HAP-1 (cell line): ENCODE results near the gene GPR151.

Source experiments
- DNase-seq, 2 experiments: peaks; one replicate each; pipeline ENCODE4 v3.0.0-alpha.2; 2016 to 2020; ENCODE audit warnings: low spot score in 2 of 2
- H3K27me3 ChIP-seq: fragments of 250-450 bp; sonication (Bioruptor Pico); 2 replicates; pipeline ENCODE4 v1.5.1; 2020; ENCODE audit warnings: low read depth, mild to moderate bottlenecking, moderate library complexity
- H3K36me3 ChIP-seq: fragments of 250-450 bp; sonication (Bioruptor Pico); replicated peaks from 2 replicates; pipeline ENCODE4 v1.5.1; 2020; ENCODE audit warnings: mild to moderate bottlenecking
- H3K4me1 ChIP-seq: fragments of 250-450 bp; sonication (Bioruptor Pico); 2 replicates; pipeline ENCODE4 v1.5.1; 2020; ENCODE audit warnings: mild to moderate bottlenecking
- H3K4me3 ChIP-seq: fragments of 250-450 bp; sonication (Bioruptor Pico); 2 replicates; pipeline ENCODE4 v1.5.1; 2020; ENCODE audit warnings: mild to moderate bottlenecking, moderate library complexity
- H3K9me3 ChIP-seq: fragments of 250-450 bp; sonication (Bioruptor Pico); 2 replicates; pipeline ENCODE4 v1.5.1; 2020; ENCODE audit warnings: mild to moderate bottlenecking, moderate library complexity
- in situ Hi-C: fragments of 300-500 bp; cut with MboI; formaldehyde crosslinking; loops from 3 replicates; pipeline ENCODE4 v1.14.3; 2020; ENCODE audit warnings: low sequenced_read_pairs, inconsistent platforms, mixed read lengths

Gene GPR151

GRCh38 chr5:146538432-146538831, 22.4 kb upstream of the GPR151 start:
- Histone ChIP-seq H3K27me3 (no peaks in the 10 kb centered on the region), H3K4me3 (no peak overlapping the region), H3K9me3 (no peaks in the 10 kb centered on the region), H3K4me1 (no peaks in the 10 kb centered on the region), H3K36me3 (no peaks in the 10 kb centered on the region)
- in situ Hi-C loops = loop anchor here (5.0 to 25.0 kb wide), 3 partner anchors 429 to 1024 kb away; no protein-coding TSS in a partner anchor
- DNase-seq = no peak

- in situ Hi-C loops = loop anchor here (10.0 to 25.0 kb wide), 2 partner anchors 651 to 1028 kb away; no protein-coding TSS in a partner anchor
- Histone ChIP-seq H3K9me3 (no peaks in the 10 kb centered on the region), H3K27me3 (no peaks in the 10 kb centered on the region), H3K36me3 (no peaks in the 10 kb centered on the region), H3K4me1 (no peaks in the 10 kb centered on the region), H3K4me3 (no peak overlapping the region)
- no peak for DNase-seq
Observed at GRCh38 chr5:146533882-146534281, 17.9 kb upstream of the GPR151 start.

- Histone ChIP-seq H3K4me3 (no peak overlapping the region), H3K36me3 (no peaks in the 10 kb centered on the region), H3K27me3 (no peaks in the 10 kb centered on the region), H3K4me1 (no peaks in the 10 kb centered on the region), H3K9me3 (no peaks in the 10 kb centered on the region)
- in situ Hi-C loops = loop anchor here (10.0 to 25.0 kb wide), 2 partner anchors 651 to 1029 kb away; no protein-coding TSS in a partner anchor
- peak; percentile 68 to 88 for DNase-seq
Observed at GRCh38 chr5:146533260-146533857, 17.4 kb upstream of the GPR151 start.

DNA sequence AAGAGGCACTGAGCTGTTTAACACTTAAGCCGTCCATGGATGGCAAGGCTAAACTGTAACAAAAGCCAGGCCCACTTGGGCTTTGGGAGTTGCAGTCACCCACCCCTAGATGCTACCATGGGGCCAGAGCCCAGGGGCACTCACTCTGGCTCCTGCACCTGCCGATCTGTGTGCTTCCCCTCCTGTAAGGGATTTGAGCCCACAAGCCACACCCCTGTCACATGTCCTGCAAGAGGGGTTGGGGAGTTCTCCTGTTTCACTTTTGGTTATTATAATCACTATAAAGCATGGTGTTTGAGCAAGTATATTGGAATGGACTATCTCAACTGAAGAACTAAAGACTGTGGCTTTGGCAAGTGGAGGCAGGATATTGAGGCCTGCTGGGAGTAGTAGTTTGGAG, 14.0 kb upstream of the GPR151 start:
- in situ Hi-C loops = loop anchor here (10.0 to 25.0 kb wide), 2 partner anchors 655 to 1032 kb away; no protein-coding TSS in a partner anchor
- DNase-seq = no peak
- no peaks in the 10 kb centered on the region for H3K36me3 ChIP-seq

DNA sequence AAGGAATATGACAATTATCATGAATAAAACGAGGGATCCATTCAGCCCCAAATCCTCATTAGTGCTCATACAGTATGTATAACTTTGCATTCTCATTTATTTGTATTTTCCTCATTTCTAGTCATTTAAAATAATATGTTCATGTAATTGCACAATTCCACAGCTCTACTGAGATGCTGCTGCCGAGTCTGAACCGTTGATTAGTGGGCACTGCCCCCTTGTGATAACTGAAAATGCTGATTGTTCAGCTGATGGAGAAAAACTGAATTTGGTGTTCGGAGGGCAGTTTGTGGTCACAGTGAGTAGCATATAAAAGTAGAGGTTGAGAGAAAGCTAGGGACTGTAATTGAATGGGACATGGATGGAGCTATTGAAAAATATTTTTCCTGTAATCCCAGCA, 12.2 kb upstream of the GPR151 start:
- Histone ChIP-seq H3K9me3 (no peaks in the 10 kb centered on the region), H3K36me3 (no peaks in the 10 kb centered on the region), H3K27me3 (peaks cover 29% of the 10 kb centered on the region), H3K4me3 (no peak overlapping the region), H3K4me1 (no peaks in the 10 kb centered on the region)
- in situ Hi-C loops = loop anchor here (25.0 kb wide), 1 partner anchor 1034 kb away; no protein-coding TSS in a partner anchor
- DNase-seq = no peak

More for the DNA sequence above, 14.0 kb upstream of the GPR151 start:
- H3K27me3 ChIP-seq = peaks cover 13% of the 10 kb centered on the region
- H3K9me3 ChIP-seq = no peaks in the 10 kb centered on the region
- H3K4me3 ChIP-seq = no peak overlapping the region
- H3K4me1 ChIP-seq = no peaks in the 10 kb centered on the region

DNA sequence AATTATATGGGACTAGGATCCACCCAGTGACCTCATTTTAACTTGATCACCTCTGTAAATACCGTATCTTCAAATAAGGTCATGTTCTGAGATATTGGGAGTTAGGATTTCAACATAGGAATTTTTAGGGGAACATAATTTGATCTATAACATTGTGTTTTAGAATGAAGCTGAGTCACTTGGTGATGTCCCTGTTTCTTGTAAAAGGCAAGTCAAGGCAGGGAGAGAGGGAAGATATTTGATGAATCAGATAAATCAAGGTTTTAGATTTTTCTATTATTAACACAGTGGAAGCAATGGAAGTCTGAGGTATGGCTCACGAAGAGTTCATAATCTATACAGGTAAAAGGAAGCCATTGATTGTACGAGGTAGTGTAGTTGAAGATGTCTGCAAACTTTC, 11.8 kb upstream of the GPR151 start:
- Histone ChIP-seq H3K27me3 (peaks cover 29% of the 10 kb centered on the region), H3K4me1 (no peaks in the 10 kb centered on the region), H3K9me3 (no peaks in the 10 kb centered on the region), H3K36me3 (no peaks in the 10 kb centered on the region), H3K4me3 (no peak overlapping the region)
- in situ Hi-C loops = loop anchor here (25.0 kb wide), 1 partner anchor 1035 kb away; no protein-coding TSS in a partner anchor
- DNase-seq = no peak

- H3K4me3 ChIP-seq = no peak overlapping the region
- DNase-seq = no peak
- in situ Hi-C loops = no loop called here
Observed at GRCh38 chr5:146523698-146524097, 7.7 kb upstream of the GPR151 start.

GRCh38 chr5:146521403-146522106, 5.6 kb upstream of the GPR151 start:
- no peak for DNase-seq
- H3K36me3 ChIP-seq = no peaks in the 10 kb centered on the region

More at GRCh38 chr5:146523698-146524097, 7.7 kb upstream of the GPR151 start:
- no peaks in the 10 kb centered on the region for H3K4me1 ChIP-seq
- H3K36me3 ChIP-seq = no peaks in the 10 kb centered on the region
- H3K9me3 ChIP-seq = no peaks in the 10 kb centered on the region
- H3K27me3 ChIP-seq = peaks cover 29% of the 10 kb centered on the region

GRCh38 chr5:146520731-146521130, 4.7 kb upstream of the GPR151 start:
- in situ Hi-C loops = no loop called here
- H3K36me3 ChIP-seq = no peaks in the 10 kb centered on the region
- DNase-seq = no peak
- peaks cover 17% of the 10 kb centered on the region for H3K27me3 ChIP-seq
- no peaks in the 10 kb centered on the region for H3K9me3 ChIP-seq
- H3K4me3 ChIP-seq = no peak overlapping the region
- peaks cover 3% of the 10 kb centered on the region for H3K4me1 ChIP-seq

More at GRCh38 chr5:146521403-146522106, 5.6 kb upstream of the GPR151 start:
- Histone ChIP-seq H3K4me1 (peaks cover 3% of the 10 kb centered on the region), H3K9me3 (no peaks in the 10 kb centered on the region), H3K27me3 (peaks cover 21% of the 10 kb centered on the region), H3K4me3 (no peak overlapping the region)
- in situ Hi-C loops = no loop called here

GRCh38 chr5:146519554-146519953, 3.6 kb upstream of the GPR151 start:
- H3K9me3 ChIP-seq = no peaks in the 10 kb centered on the region
- in situ Hi-C loops = no loop called here
- no peak for DNase-seq
- peaks cover 3% of the 10 kb centered on the region for H3K4me1 ChIP-seq
- H3K27me3 ChIP-seq = peaks cover 13% of the 10 kb centered on the region
- H3K36me3 ChIP-seq = no peaks in the 10 kb centered on the region
- no peak overlapping the region for H3K4me3 ChIP-seq

- Histone ChIP-seq H3K4me3 (no peak overlapping the region), H3K4me1 (peaks cover 8% of the 10 kb centered on the region), H3K9me3 (no peaks in the 10 kb centered on the region), H3K27me3 (no peaks in the 10 kb centered on the region), H3K36me3 (peaks cover 20% of the 10 kb centered on the region)
- in situ Hi-C loops = no loop called here
- DNase-seq = no peak
Observed at GRCh38 chr5:146515473-146516150, 378 bp downstream of the GPR151 start.

- H3K27me3 ChIP-seq = no peaks in the 10 kb centered on the region
- H3K36me3 ChIP-seq = peaks cover 31% of the 10 kb centered on the region
- no peaks in the 10 kb centered on the region for H3K9me3 ChIP-seq
- in situ Hi-C loops = no loop called here
- H3K4me1 ChIP-seq = peaks cover 8% of the 10 kb centered on the region
- no peak overlapping the region for H3K4me3 ChIP-seq
- no peak for DNase-seq
Observed at GRCh38 chr5:146514575-146514974, 1.4 kb downstream of the GPR151 start.

GRCh38 chr5:146513462-146513861, 2.5 kb downstream of the GPR151 start:
- peaks cover 8% of the 10 kb centered on the region for H3K4me1 ChIP-seq
- no peaks in the 10 kb centered on the region for H3K27me3 ChIP-seq
- peaks cover 42% of the 10 kb centered on the region for H3K36me3 ChIP-seq
- DNase-seq = no peak
- in situ Hi-C loops = no loop called here
- H3K4me3 ChIP-seq = no peak overlapping the region
- H3K9me3 ChIP-seq = no peaks in the 10 kb centered on the region
